ENCODE measurements around the gene SCAMP5. TPM values are rescaled to one million over a fixed set of nuclear protein-coding genes. Genes with fewer than 3 reads are reported as not detected.

Gene SCAMP5
- total and polyA plus RNA-seq, 2 of the 13 experiments (the other 11 are each of a cell fraction or from before 2014, with no cell fraction given), result 34.3 to 49.0 TPM

GRCh38 chr15:74955017-74955416 lies 40.3 kb upstream of the SCAMP5 start:
- intact Hi-C loops (cut with micrococcal nuclease; ENCODE audit: unreplicated experiment), result no loop called here
- H3K27ac ChIP-seq (ENCODE audit: extremely low read length, insufficient read depth, low read length), result no peak overlapping the region
- H2AFZ ChIP-seq (ENCODE audit: low read length), result no peak overlapping the region
- H3K36me3 ChIP-seq (replicated peaks in 1 of 2; ENCODE audit: control insufficient read depth in 1 of 2, insufficient read depth in 2 of 2, low read length in 2 of 2), result no peaks in the 10 kb centered on the region
- H3K27me3 ChIP-seq (ENCODE audit: control insufficient read depth in 1 of 2, insufficient read depth in 2 of 2, low read length in 2 of 2), result peaks cover 2 to 48% of the 10 kb centered on the region in 2 experiments; a peak in 3 of 5 replicates
- no TSS peak for BruUV-seq (replicated peaks)
- no peak overlapping the region for H3K9ac ChIP-seq (ENCODE audit: insufficient read depth, low read depth, low read length)
- POLR2A ChIA-PET, result no interaction called here
- no peak overlapping the region for H3K4me3 ChIP-seq (replicated peaks in 1 of 3; ENCODE audit: insufficient read depth in 1 of 3, low read depth in 2 of 3, low read length in 3 of 3)
- ATAC-seq, result no peak
- H3K4me2 ChIP-seq (ENCODE audit: low read depth, low read length), result no peak overlapping the region
- FAIRE-seq, result no peak
- in situ Hi-C loops (cut with HindIII; ENCODE audit: extremely low pct_ligation_motif_present, low pct_unique_long_range_greater_than_20kb), result loop anchor here (10.0 kb wide), 2 partner anchors 180 to 320 kb away; no protein-coding TSS in a partner anchor
- no peaks in the 10 kb centered on the region for H3K79me2 ChIP-seq (ENCODE audit: insufficient read depth, low read length)
- DNase-seq (ENCODE audit: low spot score), result no peak
- H3K4me1 ChIP-seq (ENCODE audit: insufficient read depth, low read length), result peaks cover 18% of the 10 kb centered on the region
- 31% methylated on average over 6 of the region's 8 CpGs for WGBS (ENCODE audit: low lambda C conversion rate)
- CTCF ChIA-PET (ENCODE audit: low intra/inter-chr PET ratio, low total read pairs), result no interaction called here
- H4K20me1 ChIP-seq (ENCODE audit: insufficient read depth, low read length), result no peaks in the 10 kb centered on the region
- no peaks in the 10 kb centered on the region for H3K9me3 ChIP-seq (ENCODE audit: low read length)
- no peak for TF ChIP-seq NR2F1 (CRISPR knock-in tag; IDR thresholded peaks at IDR 0.05)
- TF ChIP-seq REST (IDR thresholded peaks at IDR 0.05; ENCODE audit: borderline replicate concordance in 1 of 2, low read depth in 1 of 2, low read length in 2 of 2), result no peak
- TF ChIP-seq ZBTB37 (CRISPR knock-in tag; IDR thresholded peaks at IDR 0.05), result no peak
- TF ChIP-seq TRIM22 (IDR thresholded peaks at IDR 0.05), result no peak
- no peak for TF ChIP-seq PITX1 (CRISPR knock-in tag; IDR thresholded peaks at IDR 0.05)
- no peak for TF ChIP-seq TIGD3 (CRISPR knock-in tag; IDR thresholded peaks at IDR 0.05; ENCODE audit: borderline replicate concordance)
- TF ChIP-seq ZSCAN21 (CRISPR knock-in tag; IDR thresholded peaks at IDR 0.05; ENCODE audit: borderline replicate concordance), result no peak
- no peak for TF ChIP-seq ELK4 (CRISPR knock-in tag; IDR thresholded peaks at IDR 0.05; ENCODE audit: borderline replicate concordance)
- TF ChIP-seq ZNF33A (CRISPR knock-in tag; IDR thresholded peaks at IDR 0.05; ENCODE audit: borderline replicate concordance), result no peak
- no peak for TF ChIP-seq ZNF768 (CRISPR knock-in tag; IDR thresholded peaks at IDR 0.05)
- TF ChIP-seq SIX1 (CRISPR knock-in tag; IDR thresholded peaks at IDR 0.05; ENCODE audit: borderline replicate concordance), result no peak
- no peak for TF ChIP-seq ZNF766 (CRISPR knock-in tag; IDR thresholded peaks at IDR 0.05; ENCODE audit: borderline replicate concordance)

Measured in HepG2 (cell line).